Measurements from ENCODE around the gene JUNB.

Gene JUNB

GRCh38 chr19:12840091-12841079, 49.1 kb downstream of the JUNB start:
- peak in 1 of 3 experiments; percentile 45 for DNase-seq (ENCODE audit: low read depth in 2 of 3, low spot score in 2 of 3)

GRCh38 chr19:12841094-12841493, 49.8 kb downstream of the JUNB start:
- DNase-seq (ENCODE audit: low read depth in 2 of 3, low spot score in 2 of 3): no peak

- no peak for DNase-seq (ENCODE audit: low read depth in 2 of 3, low spot score in 2 of 3)
Observed at GRCh38 chr19:12842511-12842910, 51.2 kb downstream of the JUNB start.

Data from activated CD8-positive, alpha-beta memory T cell treated with anti-CD3 and anti-CD28 coated beads for 48 hours (primary cell).